CD4-positive, alpha-beta T cell treated with Interleukin-15 for 4 hours (primary cell): ENCODE measurements around the gene FIGNL2.

Experiments used
- DNase-seq: peaks from one replicate; pipeline ENCODE4 v3.0.0-alpha.2; 2020; ENCODE audit warnings: low spot score

The FIGNL2 gene

GRCh38 chr12:51855586-51856428 is 7.3 kb upstream of the FIGNL2 start:
- DNase-seq, result no peak

GRCh38 chr12:51852404-51853137 is 4.1 kb upstream of the FIGNL2 start:
- DNase-seq, result no peak

DNA sequence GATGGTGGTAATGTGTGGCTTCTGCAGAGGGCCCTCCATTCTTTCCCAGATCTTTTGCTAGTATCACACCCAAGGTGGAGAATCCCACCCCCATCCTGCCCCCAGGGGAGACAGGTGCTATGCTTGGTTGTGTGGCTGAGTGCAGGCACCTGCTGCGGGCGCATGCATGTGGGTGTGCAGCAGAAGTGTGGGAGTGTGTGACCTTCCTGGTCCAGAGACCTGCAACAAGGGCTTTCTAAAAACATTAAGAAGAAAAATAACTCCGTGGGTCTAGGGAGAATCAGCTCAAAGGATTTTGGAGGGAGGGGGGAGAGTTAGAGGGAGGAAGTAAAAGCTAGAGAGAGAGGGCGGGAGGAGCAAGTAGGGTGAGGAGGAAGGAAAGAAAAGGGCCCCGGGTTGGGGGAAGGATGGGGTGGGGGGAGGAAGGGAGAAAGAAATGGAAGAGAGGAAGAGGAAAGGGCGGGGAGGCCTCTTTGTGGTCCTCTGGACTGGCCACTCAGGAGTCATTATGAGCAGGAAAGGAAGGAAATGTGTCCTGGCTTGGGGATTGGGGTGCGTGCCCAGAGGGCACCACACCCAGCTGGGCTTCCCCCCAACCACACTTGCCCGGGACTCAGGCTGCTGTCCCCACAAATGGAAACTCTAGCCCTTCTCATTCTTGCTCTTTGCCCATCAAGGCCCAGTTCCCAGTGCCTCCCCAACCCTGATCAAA is 3.1 kb upstream of the FIGNL2 start:
- DNase-seq, result no peak

DNA sequence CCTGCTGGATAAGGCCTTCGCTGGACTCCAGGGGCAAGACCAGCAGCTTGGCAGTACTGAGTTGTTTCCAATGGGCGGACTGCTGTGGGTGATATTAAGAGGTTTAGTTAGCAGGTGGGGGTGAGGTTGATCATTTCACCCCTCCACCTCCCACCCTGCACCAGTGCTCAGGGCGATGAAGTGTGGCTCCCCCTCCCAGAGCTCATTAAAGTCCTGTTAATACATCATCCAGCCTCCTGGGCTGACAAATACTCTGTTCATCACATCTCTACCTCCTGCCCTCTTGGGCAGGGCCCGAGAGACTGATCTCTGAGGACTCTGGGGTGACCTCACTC is 2.4 kb upstream of the FIGNL2 start:
- no peak for DNase-seq

GRCh38 chr12:51850081-51850964 is 1.8 kb upstream of the FIGNL2 start:
- DNase-seq, result no peak

- DNase-seq, result no peak
These were observed 570 bp upstream of the FIGNL2 start for GRCh38 chr12:51848841-51849735.

GRCh38 chr12:51847643-51848325 is 734 bp downstream of the FIGNL2 start:
- no peak for DNase-seq

GRCh38 chr12:51846911-51847642 is 1.4 kb downstream of the FIGNL2 start:
- DNase-seq, result peak; percentile 15

DNA sequence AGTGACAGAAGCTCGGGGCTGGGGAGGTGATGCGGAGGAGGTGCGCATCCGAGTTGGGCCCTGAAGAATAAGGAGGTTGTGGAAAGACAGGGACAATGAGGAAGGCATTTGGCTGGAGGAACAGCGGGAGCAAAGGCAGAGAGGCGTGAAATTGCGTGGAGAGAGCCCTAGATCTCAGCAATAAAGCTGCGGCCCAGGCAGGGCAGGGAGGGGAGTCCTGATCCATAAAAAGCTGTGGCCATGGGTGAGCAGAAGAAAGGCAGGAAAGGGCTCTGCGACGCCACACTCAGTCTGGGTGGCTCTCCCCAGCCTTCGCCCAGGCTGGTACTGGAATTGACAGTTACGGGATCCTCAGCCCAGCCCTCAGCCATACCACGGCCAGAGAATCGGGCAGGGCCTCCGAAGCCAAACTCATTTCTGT is 2.2 kb downstream of the FIGNL2 start:
- DNase-seq, result no peak

DNA sequence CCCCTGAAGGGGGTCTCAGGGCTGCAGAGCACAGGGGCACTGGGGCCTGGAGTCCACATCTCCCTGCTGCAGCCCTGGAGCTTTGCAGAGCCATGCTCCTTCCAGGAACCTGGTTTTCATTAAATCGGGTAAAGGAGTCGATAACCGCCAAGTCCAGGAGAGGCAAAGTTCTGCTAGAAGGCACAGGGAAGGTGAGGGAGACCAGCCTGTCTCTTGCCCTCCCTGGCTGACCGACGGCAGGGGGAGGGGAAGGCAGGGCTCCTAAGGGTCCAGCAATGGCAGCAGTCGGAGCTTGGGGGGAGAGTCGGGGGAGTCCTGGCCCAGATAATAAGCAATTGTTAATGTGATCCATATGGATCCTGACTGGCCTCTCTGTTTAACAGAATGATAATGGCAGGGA is 3.0 kb downstream of the FIGNL2 start:
- no peak for DNase-seq

DNA sequence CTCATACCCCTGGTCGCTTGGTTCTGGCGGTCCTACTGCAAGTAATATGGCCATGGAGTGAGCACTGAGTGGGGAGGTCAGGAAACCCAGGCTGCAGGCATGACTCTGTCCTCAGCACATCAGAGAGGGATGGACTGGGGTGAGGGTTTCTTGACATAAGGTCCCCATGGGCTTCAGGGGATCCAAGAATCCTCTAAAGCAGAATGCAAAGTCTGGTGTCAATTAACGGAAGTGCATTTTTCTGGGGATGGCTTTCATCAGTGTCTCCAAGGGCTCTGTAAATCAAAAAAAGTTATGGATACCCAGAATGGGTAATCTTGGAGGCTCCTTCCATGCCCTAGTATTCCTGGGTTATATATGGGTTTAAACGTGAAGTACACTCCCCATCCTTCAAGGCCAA is 3.7 kb downstream of the FIGNL2 start:
- no peak for DNase-seq

- no peak for DNase-seq
These were observed 6.8 kb downstream of the FIGNL2 start for GRCh38 chr12:51841727-51842126.

DNA sequence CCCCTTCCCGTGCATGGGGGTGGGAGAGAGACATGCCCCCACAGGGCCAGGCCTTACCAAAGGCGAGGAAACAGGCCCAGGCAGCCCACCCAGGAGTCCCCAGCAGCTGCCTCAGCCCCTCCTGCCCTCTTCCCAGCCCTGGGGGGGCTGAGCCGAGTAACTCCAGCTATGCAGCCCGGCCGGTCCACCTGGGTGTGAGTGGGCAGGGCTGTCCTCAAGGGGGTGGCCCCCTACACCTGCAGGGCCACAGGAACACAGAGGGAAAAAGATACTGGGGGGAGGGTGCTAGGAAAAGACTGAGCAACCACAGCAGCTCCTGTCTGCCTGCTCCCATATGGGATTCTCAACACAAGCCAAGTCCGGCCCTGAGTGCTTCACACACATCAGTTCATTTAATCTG is 7.6 kb downstream of the FIGNL2 start:
- no peak for DNase-seq

GRCh38 chr12:51839310-51839947 is 9.1 kb downstream of the FIGNL2 start:
- no peak for DNase-seq

GRCh38 chr12:51838762-51839161 is 9.8 kb downstream of the FIGNL2 start:
- no peak for DNase-seq

GRCh38 chr12:51838036-51838435 is 10.5 kb downstream of the FIGNL2 start:
- DNase-seq, result no peak

GRCh38 chr12:51837286-51837685 is 11.2 kb downstream of the FIGNL2 start:
- DNase-seq, result no peak

GRCh38 chr12:51836827-51837173 is 11.7 kb downstream of the FIGNL2 start:
- no peak for DNase-seq
